PFSK-1 (cell line): ENCODE results near the gene BCL11B.

ENCODE experiments used
- POLR2AphosphoS5 ChIP-seq: IDR thresholded peaks from 2 replicates; pipeline ENCODE4 v1.6.1; 2012; ENCODE audit warnings: low read depth, mild to moderate bottlenecking, control low read depth, low read length, moderate library complexity
- REST ChIP-seq, 2 experiments: IDR thresholded peaks; 2 replicates each; pipeline versions ENCODE4 v1.6.1 to v1.8.0; 2011 to 2012; ENCODE audit warnings: low read depth in 2 of 2, low read length in 2 of 2, control low read depth in 1 of 2, inconsistent platforms in 1 of 2, mild to moderate bottlenecking in 1 of 2, moderate library complexity in 1 of 2; ENCODE audit not compliant: insufficient read depth in 1 of 2

GRCh38 chr14:99192028-99192621 is 79.9 kb downstream of the BCL11B start:
- TF ChIP-seq POLR2AphosphoS5 (no peak), REST (IDR thresholded peaks at IDR 0.05; ENCODE audit: insufficient read depth in 1 of 2, low read depth in 2 of 2, low read length in 2 of 2) (no peak)
